ENCODE measurements around the gene NR2F6. TPM values are rescaled to one million over a fixed set of nuclear protein-coding genes. Genes with fewer than 3 reads are reported as not detected.

NR2F6 gene
- total RNA-seq, 1 experiment from 2014 or later, result 134 TPM

- Mint-ChIP-seq H3K9me3 (no peaks in the 10 kb centered on the region), H3K27ac (peak overlapping the region in 1 of 3 experiments; percentile 49; a peak in 2 of 7 replicates), H3K4me1 (no peaks in the 10 kb centered on the region), H3K36me3 (ENCODE audit: insufficient read depth in 1 of 3, low read depth in 3 of 3) (peaks cover 54 to 64% (median 61%) of the 10 kb centered on the region in 3 experiments), H3K4me3 (no peak overlapping the region), H3K27me3 (ENCODE audit: low read depth) (no peaks in the 10 kb centered on the region)
- Histone ChIP-seq H4K8ac (replicated peaks; ENCODE audit: insufficient read length, low read depth, low read length) (no peak overlapping the region), H3K18ac (ENCODE audit: insufficient read length, low read depth, low read length) (no peak overlapping the region), H2BK5ac (ENCODE audit: insufficient read length, low read length) (no peak overlapping the region), H3K4me1 (ENCODE audit: insufficient read depth, low read length) (no peaks in the 10 kb centered on the region), H3K23me2 (ENCODE audit: insufficient read length, low read depth, low read length, poor library complexity, severe bottlenecking) (no peaks in the 10 kb centered on the region), H3K79me2 (ENCODE audit: insufficient read depth, low read length) (no peaks in the 10 kb centered on the region), H3K23ac (ENCODE audit: insufficient read length, low read depth, low read length) (no peak overlapping the region), H3K9me3 (ENCODE audit: control insufficient read depth, low read depth, low read length) (no peaks in the 10 kb centered on the region), H2AFZ (ENCODE audit: low read length) (no peak overlapping the region), H2BK20ac (ENCODE audit: low read depth, low read length, poor library complexity, severe bottlenecking) (no peak overlapping the region), H2BK15ac (ENCODE audit: low read depth, low read length) (no peak overlapping the region), H3K9ac (ENCODE audit: extremely low read depth, insufficient read length, low read length) (no peak overlapping the region), H4K5ac (ENCODE audit: insufficient read length, low read depth, low read length) (no peak overlapping the region), H2AK5ac (ENCODE audit: insufficient read length, low read length) (no peak overlapping the region), H3K27ac (ENCODE audit: insufficient read length, low read depth, low read length) (no peak overlapping the region), H3K79me1 (ENCODE audit: insufficient read depth, low read depth, low read length, poor library complexity, severe bottlenecking) (no peaks in the 10 kb centered on the region), H3K4ac (ENCODE audit: low read depth, low read length) (no peak overlapping the region), H3K4me2 (ENCODE audit: insufficient read depth, insufficient read length, low read length) (no peak overlapping the region), H2BK12ac (ENCODE audit: insufficient read length, low read depth, low read length) (no peak overlapping the region), H3K14ac (ENCODE audit: insufficient read depth, low read length) (no peak overlapping the region), H2BK120ac (ENCODE audit: low read depth, low read length, poor library complexity, severe bottlenecking) (no peak overlapping the region), H3T11ph (ENCODE audit: low read length) (no peak overlapping the region), H4K91ac (ENCODE audit: insufficient read length, low read depth, low read length) (no peak overlapping the region), H3K56ac (ENCODE audit: insufficient read length, low read depth, low read length) (no peak overlapping the region), H4K20me1 (ENCODE audit: control insufficient read depth, insufficient read depth, insufficient read length) (no peaks in the 10 kb centered on the region), H3K27me3 (ENCODE audit: insufficient read depth, low read length) (no peaks in the 10 kb centered on the region)
- WGBS (ENCODE audit: extremely low coverage, insufficient read length, low lambda C conversion rate), result no CpG with 5 or more reads among the region's 16 CpGs
- TF ChIP-seq CTCF (conservative IDR thresholded peaks at IDR 0.05), result no peak
- DNase-seq, result no peak
Observed at GRCh38 chr19:17197666-17198065, 48.1 kb downstream of the NR2F6 start.

Measured in H9 (cell line).